Liver (tissue), 9 donors: ENCODE measurements around the gene LMTK3. TPM values are rescaled to one million over a fixed set of nuclear protein-coding genes. Genes with fewer than 3 reads are reported as not detected.

Experiments used
- DNase-seq: peaks from one replicate; pipeline ENCODE4 v3.0.0-alpha.2; 2017; ENCODE audit warnings: low spot score
- H3K27ac ChIP-seq, 2 donors: one replicate each; pipeline ENCODE4 v1.7.0; 2013; ENCODE audit warnings: inconsistent platforms in 2 of 2, low read length in 2 of 2, control low read depth in 1 of 2, low read depth in 1 of 2, mild to moderate bottlenecking in 1 of 2
- H3K27me3 ChIP-seq, 4 donors: one replicate each; pipeline versions ENCODE4 v1.6.1 to v1.7.0; 2013; ENCODE audit warnings: low read length in 3 of 4, inconsistent platforms in 1 of 4, mild to moderate bottlenecking in 1 of 4, moderate library complexity in 1 of 4; ENCODE audit not compliant: control insufficient read depth in 4 of 4, insufficient read depth in 4 of 4
- H3K36me3 ChIP-seq, 4 donors: one replicate each; pipeline versions ENCODE4 v1.6.1 to v1.7.0; 2013; ENCODE audit warnings: low read length in 3 of 4, mild to moderate bottlenecking in 3 of 4, low read depth in 1 of 4, moderate library complexity in 1 of 4; ENCODE audit not compliant: control insufficient read depth in 4 of 4, insufficient read depth in 3 of 4
- H3K4me1 ChIP-seq, 4 donors: one replicate each; pipeline versions ENCODE4 v1.6.1 to v1.7.0; 2013; ENCODE audit warnings: low read length in 3 of 4, mild to moderate bottlenecking in 3 of 4, moderate library complexity in 1 of 4; ENCODE audit not compliant: control insufficient read depth in 4 of 4, insufficient read depth in 4 of 4
- H3K4me3 ChIP-seq, 3 donors: one replicate each; pipeline versions ENCODE4 v1.6.1 to v1.7.0; 2013; ENCODE audit warnings: low read length in 3 of 3, control low read depth in 1 of 3, low read depth in 1 of 3, mild to moderate bottlenecking in 1 of 3
- H3K9ac ChIP-seq, 2 donors: one replicate each; pipeline ENCODE4 v1.7.0; 2013; ENCODE audit warnings: low read length in 2 of 2, mild to moderate bottlenecking in 2 of 2, moderate library complexity in 2 of 2, control low read depth in 1 of 2, low read depth in 1 of 2
- H3K9me3 ChIP-seq, 4 donors: one replicate each; pipeline versions ENCODE4 v1.6.1 to v1.7.0; 2013; ENCODE audit warnings: low read length in 3 of 4; ENCODE audit not compliant: control insufficient read depth in 4 of 4
- EGR1 ChIP-seq, 2 donors: IDR thresholded peaks; 2 replicates each; pipeline ENCODE4 v1.6.1; 2016 to 2018; ENCODE audit warnings: antibody characterized with exemption in 2 of 2, low read depth in 2 of 2
- FOXA1 ChIP-seq: IDR thresholded peaks from 2 replicates; pipeline ENCODE4 v1.6.1; 2016; ENCODE audit warnings: antibody characterized with exemption
- FOXA2 ChIP-seq: IDR thresholded peaks from 2 replicates; pipeline ENCODE4 v1.6.1; 2016; ENCODE audit warnings: antibody characterized with exemption
- GABPA ChIP-seq, 2 donors: IDR thresholded peaks in 1 of 2; conservative IDR thresholded peaks in 1 of 2; 2 replicates each; pipeline ENCODE4 v1.6.1; 2016; ENCODE audit warnings: antibody characterized with exemption in 2 of 2, mild to moderate bottlenecking in 1 of 2, moderate library complexity in 1 of 2
- HNF4A ChIP-seq, 2 donors: conservative IDR thresholded peaks; 2 replicates each; pipeline ENCODE4 v1.6.1; 2016; ENCODE audit warnings: antibody characterized with exemption in 2 of 2, mild to moderate bottlenecking in 2 of 2
- HNF4G ChIP-seq: IDR thresholded peaks from 2 replicates; pipeline ENCODE4 v1.6.1; 2016; ENCODE audit warnings: antibody characterized with exemption
- JUND ChIP-seq, 2 donors: IDR thresholded peaks; 2 replicates each; pipeline ENCODE4 v1.6.1; 2016; ENCODE audit warnings: antibody characterized with exemption in 2 of 2
- NR2F2 ChIP-seq: IDR thresholded peaks from 2 replicates; pipeline ENCODE4 v1.6.1; 2016; ENCODE audit warnings: antibody characterized with exemption
- RAD21 ChIP-seq, 2 donors: IDR thresholded peaks; 2 replicates each; pipeline ENCODE4 v1.6.1; 2016; ENCODE audit warnings: antibody characterized with exemption in 2 of 2, mild to moderate bottlenecking in 2 of 2
- RXRA ChIP-seq, 2 donors: IDR thresholded peaks; 2 replicates each; pipeline ENCODE4 v1.6.1; 2017 to 2018; ENCODE audit warnings: antibody characterized with exemption in 2 of 2, mild to moderate bottlenecking in 1 of 2
- SP1 ChIP-seq: IDR thresholded peaks from 2 replicates; pipeline ENCODE4 v1.6.1; 2018; ENCODE audit warnings: antibody characterized with exemption, mild to moderate bottlenecking
- TAF1 ChIP-seq: conservative IDR thresholded peaks from 2 replicates; pipeline ENCODE4 v1.6.1; 2016; ENCODE audit warnings: antibody characterized with exemption, mild to moderate bottlenecking
- YY1 ChIP-seq: IDR thresholded peaks from 2 replicates; pipeline ENCODE4 v1.6.1; 2016; ENCODE audit warnings: antibody characterized with exemption, mild to moderate bottlenecking
- whole genome bisulfite sequencing: extraction: QIAGEN DNeasy Blood & Tissue Kit; methylation state at CpG from one replicate; pipeline ENCODE4 v1.1.7; 2013; 5-methylcytosine and 5-hydroxymethylcytosine counted together
- polyA plus RNA-seq, 2 donors: library from polyadenylated mRNA; stranded (reverse) in 1 of 2; unstranded in 1 of 2; fragments of 200-250 nt in 1 of 2; fragments of >200 nt in 1 of 2; fragmentation: Nextera tagmentation in 1 of 2; extraction: Ambion mirVana in 1 of 2; gene quantifications; one replicate each; pipeline versions ENCODE4 v1.2.1 to v1.2.3, GENCODE V29; 2013 to 2015
- total RNA-seq, 2 donors: library from RNA; depleted of rRNA; stranded (reverse); fragments of >200 nt; gene quantifications; one replicate each; pipeline ENCODE4 v1.2.3, GENCODE V29; 2014
- TF ChIP-seq, protein P1 (sequence below): IDR thresholded peaks from 2 replicates; pipeline ENCODE4 v1.6.1; 2016; ENCODE audit warnings: antibody characterized with exemption
- TF ChIP-seq, protein P2 (sequence below): IDR thresholded peaks from 2 replicates; pipeline ENCODE4 v1.6.1; 2016; ENCODE audit warnings: antibody characterized with exemption, mild to moderate bottlenecking
- TF ChIP-seq, protein P3 (sequence below): IDR thresholded peaks from 2 replicates; pipeline ENCODE4 v1.6.1; 2016; ENCODE audit warnings: antibody characterized with exemption
- TF ChIP-seq, protein P4 (sequence below): fragments of 150-350 bp; IDR thresholded peaks from 2 replicates; pipeline ENCODE4 v1.5.1; 2017; ENCODE audit warnings: improper control_type of control experiment, low read depth, low read length; ENCODE audit not compliant: missing input control
- TF ChIP-seq, protein P5 (sequence below): IDR thresholded peaks from 2 replicates; pipeline ENCODE4 v1.6.1; 2016; ENCODE audit warnings: antibody characterized with exemption
- donor health status: healthy.
- donor health status: healthy.
- donor health status: healthy.
- donor health status: healthy.
- donor health status: healthy.

The LMTK3 gene
- total and polyA plus RNA-seq, 4 donors: 0.08 TPM; not detected in 2

DNA sequence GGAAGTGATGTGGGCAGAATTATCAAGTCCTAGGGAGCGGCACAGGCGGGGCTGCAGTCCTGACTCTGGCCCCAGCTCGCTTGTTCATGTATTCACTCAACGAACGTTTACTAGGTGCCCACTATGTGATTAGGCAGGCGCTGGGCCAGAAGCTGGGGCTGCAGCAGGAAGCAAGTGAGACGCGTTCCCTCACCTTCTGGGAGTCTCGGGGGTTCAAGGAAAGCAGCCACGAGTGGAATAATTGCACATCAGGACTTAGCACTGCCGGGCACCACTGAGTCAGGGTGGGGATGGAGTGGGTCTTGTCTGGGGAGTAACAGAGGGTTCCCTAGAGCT, 2.5 kb upstream of the LMTK3 start:
- H3K4me3 ChIP-seq: no peak overlapping the region
- 46% methylated on average over 11 of the region's 11 CpGs for WGBS
- no peak for DNase-seq
- no peaks in the 10 kb centered on the region for H3K9me3 ChIP-seq
- H3K4me1 ChIP-seq: peaks cover 0 to 9% (median 1%) of the 10 kb centered on the region in 4 donors
- peaks cover 0 to 8% (median 2%) of the 10 kb centered on the region in 4 donors for H3K27me3 ChIP-seq
- TF ChIP-seq NR2F2 (no peak), FOXA1 (no peak), SP1 (no peak), TAF1 (no peak), FOXA2 (no peak), HNF4A (conservative IDR thresholded peaks at IDR 0.05) (no peak), YY1 (no peak), JUND (IDR thresholded peaks at IDR 0.05) (no peak), EGR1 (IDR thresholded peaks at IDR 0.05; ENCODE audit: low read depth in 2 of 2) (no peak), RAD21 (IDR thresholded peaks at IDR 0.05) (no peak), RXRA (IDR thresholded peaks at IDR 0.05) (no peak), GABPA (IDR thresholded peaks at IDR 0.05 in 1 of 2, conservative IDR thresholded peaks at IDR 0.05 in 1 of 2) (no peak), HNF4G (no peak)
- TF ChIP-seq, protein P1, sequence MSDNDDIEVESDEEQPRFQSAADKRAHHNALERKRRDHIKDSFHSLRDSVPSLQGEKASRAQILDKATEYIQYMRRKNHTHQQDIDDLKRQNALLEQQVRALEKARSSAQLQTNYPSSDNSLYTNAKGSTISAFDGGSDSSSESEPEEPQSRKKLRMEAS: no peak
- TF ChIP-seq, protein P2, sequence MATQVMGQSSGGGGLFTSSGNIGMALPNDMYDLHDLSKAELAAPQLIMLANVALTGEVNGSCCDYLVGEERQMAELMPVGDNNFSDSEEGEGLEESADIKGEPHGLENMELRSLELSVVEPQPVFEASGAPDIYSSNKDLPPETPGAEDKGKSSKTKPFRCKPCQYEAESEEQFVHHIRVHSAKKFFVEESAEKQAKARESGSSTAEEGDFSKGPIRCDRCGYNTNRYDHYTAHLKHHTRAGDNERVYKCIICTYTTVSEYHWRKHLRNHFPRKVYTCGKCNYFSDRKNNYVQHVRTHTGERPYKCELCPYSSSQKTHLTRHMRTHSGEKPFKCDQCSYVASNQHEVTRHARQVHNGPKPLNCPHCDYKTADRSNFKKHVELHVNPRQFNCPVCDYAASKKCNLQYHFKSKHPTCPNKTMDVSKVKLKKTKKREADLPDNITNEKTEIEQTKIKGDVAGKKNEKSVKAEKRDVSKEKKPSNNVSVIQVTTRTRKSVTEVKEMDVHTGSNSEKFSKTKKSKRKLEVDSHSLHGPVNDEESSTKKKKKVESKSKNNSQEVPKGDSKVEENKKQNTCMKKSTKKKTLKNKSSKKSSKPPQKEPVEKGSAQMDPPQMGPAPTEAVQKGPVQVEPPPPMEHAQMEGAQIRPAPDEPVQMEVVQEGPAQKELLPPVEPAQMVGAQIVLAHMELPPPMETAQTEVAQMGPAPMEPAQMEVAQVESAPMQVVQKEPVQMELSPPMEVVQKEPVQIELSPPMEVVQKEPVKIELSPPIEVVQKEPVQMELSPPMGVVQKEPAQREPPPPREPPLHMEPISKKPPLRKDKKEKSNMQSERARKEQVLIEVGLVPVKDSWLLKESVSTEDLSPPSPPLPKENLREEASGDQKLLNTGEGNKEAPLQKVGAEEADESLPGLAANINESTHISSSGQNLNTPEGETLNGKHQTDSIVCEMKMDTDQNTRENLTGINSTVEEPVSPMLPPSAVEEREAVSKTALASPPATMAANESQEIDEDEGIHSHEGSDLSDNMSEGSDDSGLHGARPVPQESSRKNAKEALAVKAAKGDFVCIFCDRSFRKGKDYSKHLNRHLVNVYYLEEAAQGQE: no peak
- TF ChIP-seq, protein P3, sequence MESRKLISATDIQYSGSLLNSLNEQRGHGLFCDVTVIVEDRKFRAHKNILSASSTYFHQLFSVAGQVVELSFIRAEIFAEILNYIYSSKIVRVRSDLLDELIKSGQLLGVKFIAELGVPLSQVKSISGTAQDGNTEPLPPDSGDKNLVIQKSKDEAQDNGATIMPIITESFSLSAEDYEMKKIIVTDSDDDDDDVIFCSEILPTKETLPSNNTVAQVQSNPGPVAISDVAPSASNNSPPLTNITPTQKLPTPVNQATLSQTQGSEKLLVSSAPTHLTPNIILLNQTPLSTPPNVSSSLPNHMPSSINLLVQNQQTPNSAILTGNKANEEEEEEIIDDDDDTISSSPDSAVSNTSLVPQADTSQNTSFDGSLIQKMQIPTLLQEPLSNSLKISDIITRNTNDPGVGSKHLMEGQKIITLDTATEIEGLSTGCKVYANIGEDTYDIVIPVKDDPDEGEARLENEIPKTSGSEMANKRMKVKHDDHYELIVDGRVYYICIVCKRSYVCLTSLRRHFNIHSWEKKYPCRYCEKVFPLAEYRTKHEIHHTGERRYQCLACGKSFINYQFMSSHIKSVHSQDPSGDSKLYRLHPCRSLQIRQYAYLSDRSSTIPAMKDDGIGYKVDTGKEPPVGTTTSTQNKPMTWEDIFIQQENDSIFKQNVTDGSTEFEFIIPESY: no peak
- TF ChIP-seq, protein P4, sequence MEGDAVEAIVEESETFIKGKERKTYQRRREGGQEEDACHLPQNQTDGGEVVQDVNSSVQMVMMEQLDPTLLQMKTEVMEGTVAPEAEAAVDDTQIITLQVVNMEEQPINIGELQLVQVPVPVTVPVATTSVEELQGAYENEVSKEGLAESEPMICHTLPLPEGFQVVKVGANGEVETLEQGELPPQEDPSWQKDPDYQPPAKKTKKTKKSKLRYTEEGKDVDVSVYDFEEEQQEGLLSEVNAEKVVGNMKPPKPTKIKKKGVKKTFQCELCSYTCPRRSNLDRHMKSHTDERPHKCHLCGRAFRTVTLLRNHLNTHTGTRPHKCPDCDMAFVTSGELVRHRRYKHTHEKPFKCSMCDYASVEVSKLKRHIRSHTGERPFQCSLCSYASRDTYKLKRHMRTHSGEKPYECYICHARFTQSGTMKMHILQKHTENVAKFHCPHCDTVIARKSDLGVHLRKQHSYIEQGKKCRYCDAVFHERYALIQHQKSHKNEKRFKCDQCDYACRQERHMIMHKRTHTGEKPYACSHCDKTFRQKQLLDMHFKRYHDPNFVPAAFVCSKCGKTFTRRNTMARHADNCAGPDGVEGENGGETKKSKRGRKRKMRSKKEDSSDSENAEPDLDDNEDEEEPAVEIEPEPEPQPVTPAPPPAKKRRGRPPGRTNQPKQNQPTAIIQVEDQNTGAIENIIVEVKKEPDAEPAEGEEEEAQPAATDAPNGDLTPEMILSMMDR: no peak
- TF ChIP-seq, protein P5, sequence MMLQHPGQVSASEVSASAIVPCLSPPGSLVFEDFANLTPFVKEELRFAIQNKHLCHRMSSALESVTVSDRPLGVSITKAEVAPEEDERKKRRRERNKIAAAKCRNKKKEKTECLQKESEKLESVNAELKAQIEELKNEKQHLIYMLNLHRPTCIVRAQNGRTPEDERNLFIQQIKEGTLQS: no peak
- H3K9ac ChIP-seq: no peak overlapping the region
- H3K36me3 ChIP-seq: no peaks in the 10 kb centered on the region
- no peak overlapping the region for H3K27ac ChIP-seq
